ENCODE data around the gene BTBD9.

Gene BTBD9

DNA sequence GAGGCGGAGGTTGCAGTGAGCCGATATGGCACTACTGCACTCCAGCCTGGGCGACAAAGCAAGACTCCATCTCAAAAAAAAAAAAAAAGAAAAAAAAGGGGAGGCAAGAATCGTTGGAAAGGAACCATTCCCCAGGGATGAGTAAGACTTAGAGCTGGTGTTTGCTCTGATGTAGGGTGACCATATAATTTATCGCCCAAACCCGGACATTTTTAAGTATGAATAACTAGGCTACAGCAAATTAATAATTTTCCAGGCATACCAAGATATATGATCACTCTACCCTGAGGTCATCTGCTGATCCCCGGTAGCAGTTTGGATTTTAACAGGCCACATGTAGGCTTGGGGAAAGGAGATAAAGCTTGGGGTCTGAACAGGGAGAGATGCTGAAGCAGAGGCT lies 260.9 kb downstream of the BTBD9 start:
- no peak for ATAC-seq (ENCODE audit: insufficient read depth, low read depth)
- Histone ChIP-seq H3K9me3 (ENCODE audit: insufficient read depth, low read length, severe bottlenecking) (no peaks in the 10 kb centered on the region), H3K27ac (ENCODE audit: low read length) (no peak overlapping the region), H3K4me2 (ENCODE audit: insufficient read depth, low read length) (no peak overlapping the region), H3K36me3 (ENCODE audit: insufficient read depth, low read length) (no peaks in the 10 kb centered on the region), H3K79me2 (ENCODE audit: insufficient read depth, low read length) (no peaks in the 10 kb centered on the region), H3K4me3 (ENCODE audit: low read depth in 1 of 2, low read length in 2 of 2) (no peak overlapping the region), H3K9ac (ENCODE audit: low read depth, low read length) (no peak overlapping the region), H4K20me1 (ENCODE audit: insufficient read depth, low read length) (no peaks in the 10 kb centered on the region), H2AFZ (ENCODE audit: low read depth, low read length) (no peak overlapping the region), H3K27me3 (ENCODE audit: insufficient read depth, low read length, poor library complexity) (no peaks in the 10 kb centered on the region), H3K4me1 (ENCODE audit: insufficient read depth, low read length) (no peaks in the 10 kb centered on the region)
- TF ChIP-seq, protein P1, sequence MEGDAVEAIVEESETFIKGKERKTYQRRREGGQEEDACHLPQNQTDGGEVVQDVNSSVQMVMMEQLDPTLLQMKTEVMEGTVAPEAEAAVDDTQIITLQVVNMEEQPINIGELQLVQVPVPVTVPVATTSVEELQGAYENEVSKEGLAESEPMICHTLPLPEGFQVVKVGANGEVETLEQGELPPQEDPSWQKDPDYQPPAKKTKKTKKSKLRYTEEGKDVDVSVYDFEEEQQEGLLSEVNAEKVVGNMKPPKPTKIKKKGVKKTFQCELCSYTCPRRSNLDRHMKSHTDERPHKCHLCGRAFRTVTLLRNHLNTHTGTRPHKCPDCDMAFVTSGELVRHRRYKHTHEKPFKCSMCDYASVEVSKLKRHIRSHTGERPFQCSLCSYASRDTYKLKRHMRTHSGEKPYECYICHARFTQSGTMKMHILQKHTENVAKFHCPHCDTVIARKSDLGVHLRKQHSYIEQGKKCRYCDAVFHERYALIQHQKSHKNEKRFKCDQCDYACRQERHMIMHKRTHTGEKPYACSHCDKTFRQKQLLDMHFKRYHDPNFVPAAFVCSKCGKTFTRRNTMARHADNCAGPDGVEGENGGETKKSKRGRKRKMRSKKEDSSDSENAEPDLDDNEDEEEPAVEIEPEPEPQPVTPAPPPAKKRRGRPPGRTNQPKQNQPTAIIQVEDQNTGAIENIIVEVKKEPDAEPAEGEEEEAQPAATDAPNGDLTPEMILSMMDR (IDR thresholded peaks at IDR 0.05; ENCODE audit: borderline replicate concordance, extremely low read depth, low read length, poor library complexity, severe bottlenecking) = no peak
- no peak for TF ChIP-seq EZH2 (IDR thresholded peaks at IDR 0.05; ENCODE audit: borderline replicate concordance, low read depth, low read length, severe bottlenecking)
- DNase-seq = no peak

DNA sequence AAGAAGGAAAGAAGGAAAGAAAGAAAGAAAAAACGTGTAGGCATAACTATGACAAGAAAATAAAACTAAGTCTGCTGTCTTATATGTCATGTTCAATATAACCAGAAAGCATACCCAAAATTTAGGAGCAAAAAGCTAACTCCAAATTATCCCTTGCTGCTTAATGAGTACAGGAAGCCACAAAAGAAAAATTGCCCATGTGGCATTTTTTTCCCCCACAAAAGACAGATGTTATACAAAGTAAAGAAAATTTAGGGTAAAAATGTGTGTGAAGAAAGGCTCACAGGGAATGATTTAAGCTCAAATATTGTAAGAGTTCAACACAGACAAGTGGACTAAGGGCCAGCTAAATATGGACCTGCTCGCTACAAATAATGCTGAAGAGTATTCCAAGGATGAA lies 263.8 kb downstream of the BTBD9 start:
- Histone ChIP-seq H3K9ac (ENCODE audit: low read depth, low read length) (no peak overlapping the region), H3K27ac (ENCODE audit: low read length) (no peak overlapping the region), H3K4me1 (ENCODE audit: insufficient read depth, low read length) (no peaks in the 10 kb centered on the region), H3K79me2 (ENCODE audit: insufficient read depth, low read length) (no peaks in the 10 kb centered on the region), H4K20me1 (ENCODE audit: insufficient read depth, low read length) (no peaks in the 10 kb centered on the region), H3K9me3 (ENCODE audit: insufficient read depth, low read length, severe bottlenecking) (no peaks in the 10 kb centered on the region), H3K36me3 (ENCODE audit: insufficient read depth, low read length) (no peaks in the 10 kb centered on the region), H3K27me3 (ENCODE audit: insufficient read depth, low read length, poor library complexity) (no peaks in the 10 kb centered on the region), H3K4me3 (ENCODE audit: low read depth in 1 of 2, low read length in 2 of 2) (no peak overlapping the region), H3K4me2 (ENCODE audit: insufficient read depth, low read length) (no peak overlapping the region), H2AFZ (ENCODE audit: low read depth, low read length) (no peak overlapping the region)
- ATAC-seq (ENCODE audit: insufficient read depth, low read depth) (no peak), DNase-seq (no peak)
- TF ChIP-seq EZH2 (IDR thresholded peaks at IDR 0.05; ENCODE audit: borderline replicate concordance, low read depth, low read length, severe bottlenecking) = no peak
- TF ChIP-seq, protein P1 (IDR thresholded peaks at IDR 0.05; ENCODE audit: borderline replicate concordance, extremely low read depth, low read length, poor library complexity, severe bottlenecking) = no peak

- Histone ChIP-seq H3K4me2 (ENCODE audit: insufficient read depth, low read length) (no peak overlapping the region), H3K27ac (ENCODE audit: low read length) (no peak overlapping the region), H3K4me1 (ENCODE audit: insufficient read depth, low read length) (no peaks in the 10 kb centered on the region), H4K20me1 (ENCODE audit: insufficient read depth, low read length) (no peaks in the 10 kb centered on the region), H3K9ac (ENCODE audit: low read depth, low read length) (no peak overlapping the region), H3K36me3 (ENCODE audit: insufficient read depth, low read length) (no peaks in the 10 kb centered on the region), H3K9me3 (ENCODE audit: insufficient read depth, low read length, severe bottlenecking) (no peaks in the 10 kb centered on the region), H3K4me3 (ENCODE audit: low read depth in 1 of 2, low read length in 2 of 2) (no peak overlapping the region), H3K79me2 (ENCODE audit: insufficient read depth, low read length) (no peaks in the 10 kb centered on the region), H2AFZ (ENCODE audit: low read depth, low read length) (no peak overlapping the region), H3K27me3 (ENCODE audit: insufficient read depth, low read length, poor library complexity) (no peaks in the 10 kb centered on the region)
- DNase-seq (no peak), ATAC-seq (ENCODE audit: insufficient read depth, low read depth) (no peak)
- TF ChIP-seq EZH2 (IDR thresholded peaks at IDR 0.05; ENCODE audit: borderline replicate concordance, low read depth, low read length, severe bottlenecking) = no peak
- TF ChIP-seq, protein P1 (IDR thresholded peaks at IDR 0.05; ENCODE audit: borderline replicate concordance, extremely low read depth, low read length, poor library complexity, severe bottlenecking) = no peak
Observed at GRCh38 chr6:38375341-38375740, 264.4 kb downstream of the BTBD9 start.

- Histone ChIP-seq H3K27me3 (ENCODE audit: insufficient read depth, low read length, poor library complexity) (no peaks in the 10 kb centered on the region), H3K4me2 (ENCODE audit: insufficient read depth, low read length) (no peak overlapping the region), H3K4me3 (ENCODE audit: low read depth in 1 of 2, low read length in 2 of 2) (no peak overlapping the region), H3K36me3 (ENCODE audit: insufficient read depth, low read length) (no peaks in the 10 kb centered on the region), H4K20me1 (ENCODE audit: insufficient read depth, low read length) (no peaks in the 10 kb centered on the region), H3K4me1 (ENCODE audit: insufficient read depth, low read length) (no peaks in the 10 kb centered on the region), H3K79me2 (ENCODE audit: insufficient read depth, low read length) (no peaks in the 10 kb centered on the region), H3K9me3 (ENCODE audit: insufficient read depth, low read length, severe bottlenecking) (no peaks in the 10 kb centered on the region), H3K27ac (ENCODE audit: low read length) (no peak overlapping the region), H2AFZ (ENCODE audit: low read depth, low read length) (no peak overlapping the region), H3K9ac (ENCODE audit: low read depth, low read length) (no peak overlapping the region)
- no peak for TF ChIP-seq EZH2 (IDR thresholded peaks at IDR 0.05; ENCODE audit: borderline replicate concordance, low read depth, low read length, severe bottlenecking)
- TF ChIP-seq, protein P1 (IDR thresholded peaks at IDR 0.05; ENCODE audit: borderline replicate concordance, extremely low read depth, low read length, poor library complexity, severe bottlenecking) = no peak
- ATAC-seq (ENCODE audit: insufficient read depth, low read depth) (no peak), DNase-seq (no peak)
Observed at GRCh38 chr6:38371881-38372280, 267.8 kb downstream of the BTBD9 start.

Measured in DND-41 (cell line).